GM12878 (cell line): ENCODE measurements around the gene UBAC2.

Experiments used
- EED ChIP-seq: sonication (generic); IDR thresholded peaks from 2 replicates; pipeline ENCODE4 v1.6.1; 2016; ENCODE audit warnings: antibody characterized with exemption, low read depth
- EZH2 ChIP-seq: IDR thresholded peaks from 2 replicates; pipeline ENCODE4 v1.6.1; 2012; ENCODE audit warnings: low read depth, mild to moderate bottlenecking, control low read depth, inconsistent platforms, low read length, borderline replicate concordance; ENCODE audit not compliant: control insufficient read depth
- POLR2A ChIP-seq: IDR thresholded peaks from 2 replicates; pipeline ENCODE4 v1.6.1; 2011; ENCODE audit warnings: low read depth, mild to moderate bottlenecking, low read length
- SRF ChIP-seq, 2 experiments: IDR thresholded peaks; 2 replicates each; pipeline ENCODE4 v1.6.1; 2011; ENCODE audit warnings: low read depth in 2 of 2, low read length in 2 of 2, mild to moderate bottlenecking in 1 of 2, moderate library complexity in 1 of 2
- ZBTB33 ChIP-seq: fragments of 450-650 bp; IDR thresholded peaks from 2 replicates; pipeline ENCODE4 v1.6.1; 2017; ENCODE audit warnings: mild to moderate bottlenecking
- TF ChIP-seq, protein P1 (sequence below): fragments of 450-650 bp; formaldehyde crosslinking; IDR thresholded peaks from 2 replicates; pipeline ENCODE4 v1.4.0; 2020; ENCODE audit warnings: mild to moderate bottlenecking, moderate library complexity
- TF ChIP-seq, protein P2 (sequence below), 3 experiments: IDR thresholded peaks in 2 of 3; conservative IDR thresholded peaks in 1 of 3; 2 replicates each; pipeline ENCODE4 v1.5.1; 2011; ENCODE audit warnings: low read depth in 3 of 3, low read length in 3 of 3, mild to moderate bottlenecking in 3 of 3, control low read depth in 2 of 3, moderate library complexity in 2 of 3, inconsistent platforms in 1 of 3, mixed read lengths in 1 of 3; ENCODE audit not compliant: control insufficient read depth in 2 of 3, insufficient read depth in 1 of 3; ENCODE audit errors: extremely low read depth in 1 of 3

GRCh38 chr13:99275093-99275469, 74.4 kb downstream of the UBAC2 start:
- TF ChIP-seq EED (no peak; the same call in 1 of the 2 replicates), EZH2 (no peak), SRF (IDR thresholded peaks at IDR 0.05; ENCODE audit: low read depth in 2 of 2, low read length in 2 of 2) (no peak), POLR2A (no peak), ZBTB33 (no peak)
- TF ChIP-seq, protein P1, sequence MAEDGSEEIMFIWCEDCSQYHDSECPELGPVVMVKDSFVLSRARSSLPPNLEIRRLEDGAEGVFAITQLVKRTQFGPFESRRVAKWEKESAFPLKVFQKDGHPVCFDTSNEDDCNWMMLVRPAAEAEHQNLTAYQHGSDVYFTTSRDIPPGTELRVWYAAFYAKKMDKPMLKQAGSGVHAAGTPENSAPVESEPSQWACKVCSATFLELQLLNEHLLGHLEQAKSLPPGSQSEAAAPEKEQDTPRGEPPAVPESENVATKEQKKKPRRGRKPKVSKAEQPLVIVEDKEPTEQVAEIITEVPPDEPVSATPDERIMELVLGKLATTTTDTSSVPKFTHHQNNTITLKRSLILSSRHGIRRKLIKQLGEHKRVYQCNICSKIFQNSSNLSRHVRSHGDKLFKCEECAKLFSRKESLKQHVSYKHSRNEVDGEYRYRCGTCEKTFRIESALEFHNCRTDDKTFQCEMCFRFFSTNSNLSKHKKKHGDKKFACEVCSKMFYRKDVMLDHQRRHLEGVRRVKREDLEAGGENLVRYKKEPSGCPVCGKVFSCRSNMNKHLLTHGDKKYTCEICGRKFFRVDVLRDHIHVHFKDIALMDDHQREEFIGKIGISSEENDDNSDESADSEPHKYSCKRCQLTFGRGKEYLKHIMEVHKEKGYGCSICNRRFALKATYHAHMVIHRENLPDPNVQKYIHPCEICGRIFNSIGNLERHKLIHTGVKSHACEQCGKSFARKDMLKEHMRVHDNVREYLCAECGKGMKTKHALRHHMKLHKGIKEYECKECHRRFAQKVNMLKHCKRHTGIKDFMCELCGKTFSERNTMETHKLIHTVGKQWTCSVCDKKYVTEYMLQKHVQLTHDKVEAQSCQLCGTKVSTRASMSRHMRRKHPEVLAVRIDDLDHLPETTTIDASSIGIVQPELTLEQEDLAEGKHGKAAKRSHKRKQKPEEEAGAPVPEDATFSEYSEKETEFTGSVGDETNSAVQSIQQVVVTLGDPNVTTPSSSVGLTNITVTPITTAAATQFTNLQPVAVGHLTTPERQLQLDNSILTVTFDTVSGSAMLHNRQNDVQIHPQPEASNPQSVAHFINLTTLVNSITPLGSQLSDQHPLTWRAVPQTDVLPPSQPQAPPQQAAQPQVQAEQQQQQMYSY (CRISPR knock-in tag) = no peak
- TF ChIP-seq, protein P2, sequence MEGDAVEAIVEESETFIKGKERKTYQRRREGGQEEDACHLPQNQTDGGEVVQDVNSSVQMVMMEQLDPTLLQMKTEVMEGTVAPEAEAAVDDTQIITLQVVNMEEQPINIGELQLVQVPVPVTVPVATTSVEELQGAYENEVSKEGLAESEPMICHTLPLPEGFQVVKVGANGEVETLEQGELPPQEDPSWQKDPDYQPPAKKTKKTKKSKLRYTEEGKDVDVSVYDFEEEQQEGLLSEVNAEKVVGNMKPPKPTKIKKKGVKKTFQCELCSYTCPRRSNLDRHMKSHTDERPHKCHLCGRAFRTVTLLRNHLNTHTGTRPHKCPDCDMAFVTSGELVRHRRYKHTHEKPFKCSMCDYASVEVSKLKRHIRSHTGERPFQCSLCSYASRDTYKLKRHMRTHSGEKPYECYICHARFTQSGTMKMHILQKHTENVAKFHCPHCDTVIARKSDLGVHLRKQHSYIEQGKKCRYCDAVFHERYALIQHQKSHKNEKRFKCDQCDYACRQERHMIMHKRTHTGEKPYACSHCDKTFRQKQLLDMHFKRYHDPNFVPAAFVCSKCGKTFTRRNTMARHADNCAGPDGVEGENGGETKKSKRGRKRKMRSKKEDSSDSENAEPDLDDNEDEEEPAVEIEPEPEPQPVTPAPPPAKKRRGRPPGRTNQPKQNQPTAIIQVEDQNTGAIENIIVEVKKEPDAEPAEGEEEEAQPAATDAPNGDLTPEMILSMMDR (IDR thresholded peaks at IDR 0.05 in 2 of 3, conservative IDR thresholded peaks at IDR 0.05 in 1 of 3; ENCODE audit: control insufficient read depth in 2 of 3, extremely low read depth in 1 of 3, insufficient read depth in 1 of 3, low read depth in 3 of 3, low read length in 3 of 3) = no peak
